ENCODE results near the gene PPP2R1A.
"Not testable (repeated sequence)": the region's sequence is repeated elsewhere in the genome, so short reads cannot be mapped to it uniquely, and the experiment has no call there.

The PPP2R1A gene

DNA sequence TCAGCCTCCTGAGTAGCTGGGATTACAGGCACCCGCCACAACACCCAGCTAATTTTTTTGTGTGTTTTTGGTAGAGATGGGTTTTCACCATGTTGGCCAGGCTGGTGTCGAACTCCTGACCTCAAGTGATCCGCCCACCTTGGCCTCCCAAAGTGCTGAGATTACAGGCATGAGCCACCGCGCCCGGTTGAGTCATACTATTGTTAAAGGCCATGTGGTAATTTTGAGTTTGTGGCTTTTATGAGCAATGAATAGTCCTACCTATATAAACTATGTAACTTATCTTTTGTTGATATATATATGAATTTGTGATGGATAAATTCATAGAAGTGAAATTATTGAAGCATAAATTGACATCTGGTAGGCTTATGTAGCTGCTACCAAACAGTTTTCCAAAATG is 75.7 kb downstream of the PPP2R1A start:
- not testable (repeated sequence) for DNase-seq

DNA sequence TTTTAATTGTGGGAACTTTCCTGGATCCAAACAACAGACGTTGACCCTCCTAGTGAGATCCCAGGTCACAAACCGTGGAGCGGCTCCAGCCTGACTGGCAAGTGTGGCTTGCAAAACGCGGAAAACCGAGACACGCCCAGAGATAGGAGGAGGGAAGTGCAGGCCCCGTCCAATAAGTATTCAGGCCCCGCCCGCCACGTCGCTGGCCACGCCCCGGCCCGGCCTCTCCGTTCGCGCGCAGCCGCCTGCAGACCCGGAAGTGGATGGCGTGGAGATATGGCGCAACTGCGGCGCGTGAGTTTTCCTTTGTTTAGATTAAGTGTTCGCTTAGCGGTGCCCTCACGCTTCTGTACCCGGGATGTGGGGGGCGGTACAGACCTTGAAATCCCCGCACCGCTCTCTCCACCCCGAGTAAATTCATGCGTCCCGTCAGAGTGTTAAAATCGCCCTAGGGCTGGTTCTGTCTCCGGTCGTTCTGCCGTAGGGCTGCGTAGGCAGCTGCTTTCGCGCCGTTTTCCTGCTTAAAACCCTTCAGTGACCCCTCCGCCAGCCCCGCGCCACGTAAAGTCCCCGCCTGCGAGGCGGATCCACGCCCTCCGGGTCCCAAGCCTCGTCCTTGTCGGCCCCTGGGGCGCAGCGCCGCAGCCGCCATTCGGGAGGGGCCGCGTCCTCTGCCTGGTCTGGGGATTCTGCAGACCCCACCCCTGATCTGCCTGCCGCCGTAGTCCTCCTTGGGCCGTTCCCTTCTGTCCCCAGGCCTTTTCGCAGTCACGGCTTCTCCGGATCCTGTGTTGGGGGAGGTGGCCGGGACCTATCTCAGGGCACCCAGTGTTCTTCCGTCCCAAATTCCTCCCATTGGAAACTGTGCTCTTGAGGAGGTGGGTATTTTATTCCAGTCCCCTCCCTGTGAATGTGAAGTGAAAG is 79.7 kb downstream of the PPP2R1A start, which contains the start of gene ZNF766:
Gene ZNF766 (plus strand): TSS at position 250 of the 924 bp plus-strand sequence. CDS start 27 bp downstream, at position 277.
- DNase-seq = peak; percentile 92

DNA sequence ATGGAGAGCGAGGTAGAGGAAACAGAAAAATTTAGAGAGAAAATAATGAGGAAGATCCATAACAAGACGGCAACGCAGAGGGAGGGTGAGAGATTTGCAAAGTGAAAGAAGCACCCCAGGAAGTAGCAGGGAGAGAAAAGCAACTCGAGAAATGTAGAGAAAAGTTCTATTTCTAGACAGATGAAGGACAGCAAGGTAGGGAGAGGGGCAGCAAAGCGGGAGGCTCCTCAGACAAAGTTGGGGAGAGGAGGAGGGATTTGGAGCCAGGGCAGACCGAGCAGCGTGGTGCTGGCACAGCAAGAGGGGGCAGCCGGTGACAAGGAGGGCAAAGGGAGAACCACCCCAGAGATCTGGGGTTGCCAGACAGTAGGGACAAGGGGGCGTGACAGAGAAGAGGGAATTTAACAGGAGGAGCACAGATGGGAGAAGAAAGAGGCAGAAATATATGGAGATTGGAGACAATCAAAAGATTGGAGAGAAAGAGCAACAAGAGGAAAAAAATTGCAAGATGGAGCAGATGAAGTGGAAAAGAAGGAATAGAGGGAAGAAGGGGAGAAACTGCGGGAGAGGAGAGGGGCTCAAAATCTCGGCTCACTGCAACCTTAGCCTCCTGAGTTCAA is 80.5 kb downstream of the PPP2R1A start:
- DNase-seq = peak; percentile 42

DNA sequence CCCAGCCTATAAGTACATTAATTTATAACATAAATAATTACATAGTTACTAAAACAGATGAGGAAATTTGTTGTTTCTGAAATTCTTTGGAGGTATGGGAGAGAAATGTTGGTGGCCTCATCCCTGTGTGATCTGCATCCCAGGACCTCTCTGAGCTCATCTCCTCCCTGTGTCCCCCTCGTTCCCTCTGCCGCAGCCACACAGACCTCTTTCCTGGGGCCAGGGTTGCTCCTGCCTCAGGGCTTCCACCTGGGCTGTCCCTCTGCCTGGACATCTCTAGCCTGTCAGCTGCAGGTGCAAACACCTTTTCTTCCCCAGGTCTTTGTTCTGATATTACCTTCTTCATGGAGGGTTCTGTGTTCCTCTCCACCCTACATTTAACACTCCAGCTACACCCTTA is 83.4 kb downstream of the PPP2R1A start:
- no peak for DNase-seq

DNA sequence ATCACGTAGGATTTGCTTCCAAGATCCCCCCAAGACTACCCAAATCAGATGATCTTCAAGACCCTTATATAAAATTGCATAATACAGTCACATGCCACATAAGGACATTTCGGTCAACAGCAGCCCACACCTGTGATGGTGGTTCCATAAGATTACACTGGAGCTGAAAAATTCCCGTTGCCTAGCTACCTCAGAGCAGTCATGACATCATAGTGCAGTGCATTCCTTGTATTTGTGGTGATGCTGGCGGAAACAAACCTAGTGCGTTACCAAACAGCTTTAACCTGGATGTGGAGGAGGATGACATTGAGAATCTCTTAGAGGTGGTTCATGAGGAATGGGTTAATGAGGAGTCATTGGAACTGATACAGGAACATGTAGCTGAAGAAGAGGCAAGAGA is 84.3 kb downstream of the PPP2R1A start:
- no peak for DNase-seq

DNA sequence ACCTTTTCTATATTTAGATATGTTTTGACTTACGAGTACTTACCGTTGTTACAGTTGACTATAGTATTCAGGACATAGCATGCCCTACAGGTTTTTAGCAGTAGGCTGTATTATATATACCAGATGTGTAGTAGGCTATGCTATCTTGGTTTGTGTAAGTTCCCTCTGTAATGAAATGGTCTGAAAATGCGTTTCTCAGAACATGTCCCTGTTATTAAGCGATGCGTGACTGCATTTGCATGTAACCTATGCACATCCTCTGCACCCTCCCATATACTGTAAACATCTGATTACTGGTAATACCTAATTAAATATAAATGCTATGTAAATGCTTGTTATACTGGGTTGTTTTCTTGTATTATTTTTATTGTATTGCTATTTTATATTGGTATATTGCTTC is 86.1 kb downstream of the PPP2R1A start:
- DNase-seq = no peak

DNA sequence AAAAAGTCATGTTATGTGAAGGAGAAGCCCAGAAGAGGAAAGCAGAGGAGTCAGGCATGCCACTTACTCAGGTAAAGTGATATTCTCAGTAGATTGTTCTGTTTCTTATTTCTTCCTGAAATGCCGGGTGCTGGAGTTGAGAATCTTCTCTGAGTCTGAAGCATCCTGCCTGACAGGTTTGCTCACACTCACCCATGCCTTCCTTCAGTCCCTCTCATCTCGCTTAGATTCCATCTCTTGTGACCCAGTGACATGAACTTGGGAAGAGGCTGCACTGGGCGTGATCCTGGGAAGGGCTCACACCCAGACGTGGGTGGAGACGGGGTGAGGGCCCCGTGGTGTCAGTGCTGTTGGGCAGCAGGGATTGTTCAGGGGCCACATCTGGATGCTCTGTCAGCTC is 87.6 kb downstream of the PPP2R1A start:
- no peak for DNase-seq

Measured in DMS79 treated with DMSO at 0.1 percent for 48 hours (cell line).